Right lung (tissue), 5 donors: Measurements from ENCODE around the gene SLC5A1. TPM values are rescaled to one million over a fixed set of nuclear protein-coding genes. Genes with fewer than 3 reads are reported as not detected.
"Not testable (repeated sequence)": the region's sequence is repeated elsewhere in the genome, so short reads cannot be mapped to it uniquely, and the experiment has no call there.

ENCODE experiments used
- DNase-seq, 2 donors: peaks; one replicate each; pipeline ENCODE4 v3.0.0-alpha.2; 2013
- polyA plus RNA-seq, 5 donors: library from polyadenylated mRNA; unstranded; fragments of 120-200 nt; gene quantifications; one replicate each; pipeline versions ENCODE4 v1.2.1 to v1.2.3, GENCODE V29; 2013; ENCODE audit warnings: inconsistent platforms in 1 of 5, low replicate concordance in 1 of 5; ENCODE audit not compliant: insufficient read length in 5 of 5, insufficient read depth in 1 of 5

SLC5A1 gene
- polyA plus RNA-seq, 5 donors = 0.26 to 0.44 (median 0.37) TPM

DNA sequence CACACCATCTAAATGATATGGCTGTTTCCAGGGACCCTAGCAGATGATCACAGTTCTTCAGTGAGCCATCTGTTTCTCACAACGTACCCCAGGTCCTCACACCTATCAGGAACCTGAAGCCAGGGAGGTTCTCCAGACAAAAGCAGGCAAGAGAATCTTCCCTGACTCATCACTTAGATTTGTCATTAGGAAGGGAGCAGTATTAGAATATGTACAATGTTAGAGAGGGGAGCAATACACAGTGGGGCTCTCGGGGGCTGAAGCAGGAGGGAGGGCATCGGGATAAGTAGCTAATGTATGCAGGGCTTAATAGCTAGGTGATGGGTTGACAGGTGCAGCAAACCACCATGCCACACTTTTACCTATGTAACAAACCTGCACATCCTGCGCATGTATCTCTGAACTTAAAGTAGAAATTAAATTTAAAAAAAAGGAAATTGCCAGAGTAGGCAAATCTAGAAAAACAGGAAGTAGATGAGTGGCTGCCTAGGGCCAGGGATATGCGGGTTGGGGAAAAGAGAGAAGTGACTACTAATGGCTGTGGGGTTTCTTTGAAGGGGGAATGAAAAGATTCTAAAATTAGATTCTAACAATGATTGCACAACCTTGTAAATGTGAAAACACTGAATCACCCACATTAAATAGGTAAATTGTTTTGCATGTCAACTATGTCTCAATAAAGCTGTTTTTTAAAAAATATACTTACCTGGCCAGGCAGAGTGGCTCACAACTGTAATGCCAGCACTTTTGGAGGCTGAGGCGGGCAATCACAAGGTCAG is 101.6 kb downstream of the SLC5A1 start:
- DNase-seq = no peak

DNA sequence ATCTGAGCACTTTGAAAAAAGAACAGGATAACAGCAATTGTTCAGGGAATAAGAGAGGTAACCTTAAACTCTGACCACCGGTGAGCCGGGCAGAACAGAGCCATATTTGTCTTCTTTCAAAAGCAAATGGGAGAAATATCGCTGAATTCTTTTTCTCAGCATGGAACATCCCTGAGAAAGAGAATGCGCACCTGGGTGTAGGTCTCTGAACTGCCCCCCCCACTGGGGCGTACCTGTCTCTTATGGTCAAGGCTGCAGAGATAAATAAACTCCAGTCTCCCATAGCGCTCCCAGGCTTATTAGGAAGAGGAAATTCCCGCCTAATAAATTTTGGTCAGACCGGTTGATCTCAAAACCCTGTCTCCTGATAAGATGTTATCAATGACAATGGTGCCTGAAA is 104.1 kb downstream of the SLC5A1 start:
- not testable (repeated sequence) for DNase-seq

DNA sequence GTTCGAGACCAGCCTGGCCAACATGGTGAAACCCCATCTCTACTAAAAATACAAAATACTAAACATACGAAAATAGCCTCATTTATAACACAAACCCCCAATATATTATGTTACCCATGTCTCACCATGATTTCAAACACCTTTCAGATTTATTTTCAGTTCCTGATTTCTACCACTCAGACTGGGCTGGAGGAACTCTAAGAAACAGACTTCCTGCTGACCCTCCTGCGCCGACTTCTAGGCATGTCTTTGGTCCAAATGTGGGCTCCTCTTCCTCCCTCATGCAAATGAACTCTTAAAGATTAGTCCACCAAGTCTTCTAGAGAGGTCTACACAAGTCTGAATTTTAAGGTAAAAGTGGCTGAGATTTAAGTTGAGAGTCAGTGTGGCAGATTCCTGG is 105.3 kb downstream of the SLC5A1 start:
- DNase-seq = not testable (repeated sequence)

DNA sequence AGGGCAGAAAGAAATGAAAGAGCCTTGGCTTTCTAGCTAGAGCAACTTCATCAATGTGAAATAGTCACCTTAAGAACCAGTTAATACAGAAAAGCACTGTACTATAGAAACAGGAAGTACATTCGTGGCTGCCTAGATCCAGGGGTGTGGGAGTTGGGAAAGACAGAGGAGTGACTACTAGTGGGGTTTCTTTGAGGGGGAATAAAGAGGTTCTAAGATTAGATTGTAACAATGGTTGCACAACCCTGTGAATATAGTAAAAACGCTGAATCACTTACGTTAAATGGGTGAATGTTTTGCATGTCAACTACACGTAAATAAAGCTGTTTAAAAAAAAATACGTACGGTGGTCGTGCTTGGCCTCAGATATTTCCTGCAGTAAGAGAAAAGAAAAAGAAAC is 107.6 kb downstream of the SLC5A1 start:
- DNase-seq = not testable (repeated sequence)

DNA sequence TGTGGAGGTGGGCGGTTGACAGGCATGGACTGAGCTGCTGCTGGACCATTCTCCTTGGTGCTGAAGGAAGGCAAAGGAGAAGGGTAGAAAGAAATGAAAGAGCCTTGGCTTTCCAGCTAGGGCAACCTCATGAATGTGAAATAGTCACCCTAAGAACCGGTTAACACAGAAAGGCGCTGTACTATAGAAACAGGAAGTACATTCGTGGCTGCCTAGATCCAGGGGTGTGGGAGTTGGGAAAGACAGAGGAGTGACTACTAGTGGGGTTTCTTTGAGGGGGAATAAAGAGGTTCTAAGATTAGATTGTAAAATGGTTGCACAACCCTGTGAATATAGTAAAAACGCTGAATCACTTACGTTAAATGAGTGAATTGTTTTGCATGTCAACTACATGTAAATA is 108.6 kb downstream of the SLC5A1 start:
- DNase-seq = not testable (repeated sequence)

DNA sequence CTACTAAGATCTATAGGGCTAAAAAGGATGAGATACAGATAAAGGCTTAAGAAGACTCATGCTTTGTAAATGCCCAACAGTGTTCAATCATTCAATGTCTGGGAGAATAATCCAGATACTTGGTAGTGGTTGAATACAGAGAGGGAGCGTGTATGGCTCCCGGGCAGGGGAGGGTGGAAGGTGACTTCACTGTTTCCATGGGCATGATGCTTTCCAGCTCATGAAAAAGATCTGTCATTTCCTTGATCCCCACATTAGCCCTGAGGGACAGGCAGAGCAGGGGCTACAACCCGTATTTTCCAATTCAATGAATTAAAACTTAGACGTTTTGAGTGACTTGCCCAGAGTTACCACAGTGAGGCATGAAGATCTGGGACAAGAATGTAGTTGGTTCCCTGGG is 111.7 kb downstream of the SLC5A1 start:
- DNase-seq = not testable (repeated sequence)

DNA sequence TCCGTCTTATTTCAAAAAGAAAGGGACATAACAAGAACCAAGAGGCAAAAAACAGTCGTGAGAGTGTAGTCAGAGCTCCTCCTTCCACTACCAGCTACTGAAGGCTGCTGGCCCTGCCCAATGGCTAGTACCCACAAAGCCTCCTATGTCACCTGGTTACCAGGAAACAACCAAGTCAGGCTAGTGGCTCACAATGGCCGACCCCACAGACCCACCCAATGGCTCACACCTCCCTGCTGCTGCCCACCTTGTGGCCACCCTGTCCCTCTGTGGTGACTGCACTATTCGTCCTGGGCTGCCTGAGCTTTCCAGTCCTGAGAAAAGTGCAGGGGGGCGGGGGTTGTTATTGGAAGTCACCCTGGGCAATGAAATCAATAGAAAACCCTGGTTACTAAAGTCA is 114.6 kb downstream of the SLC5A1 start:
- DNase-seq = not testable (repeated sequence)

DNA sequence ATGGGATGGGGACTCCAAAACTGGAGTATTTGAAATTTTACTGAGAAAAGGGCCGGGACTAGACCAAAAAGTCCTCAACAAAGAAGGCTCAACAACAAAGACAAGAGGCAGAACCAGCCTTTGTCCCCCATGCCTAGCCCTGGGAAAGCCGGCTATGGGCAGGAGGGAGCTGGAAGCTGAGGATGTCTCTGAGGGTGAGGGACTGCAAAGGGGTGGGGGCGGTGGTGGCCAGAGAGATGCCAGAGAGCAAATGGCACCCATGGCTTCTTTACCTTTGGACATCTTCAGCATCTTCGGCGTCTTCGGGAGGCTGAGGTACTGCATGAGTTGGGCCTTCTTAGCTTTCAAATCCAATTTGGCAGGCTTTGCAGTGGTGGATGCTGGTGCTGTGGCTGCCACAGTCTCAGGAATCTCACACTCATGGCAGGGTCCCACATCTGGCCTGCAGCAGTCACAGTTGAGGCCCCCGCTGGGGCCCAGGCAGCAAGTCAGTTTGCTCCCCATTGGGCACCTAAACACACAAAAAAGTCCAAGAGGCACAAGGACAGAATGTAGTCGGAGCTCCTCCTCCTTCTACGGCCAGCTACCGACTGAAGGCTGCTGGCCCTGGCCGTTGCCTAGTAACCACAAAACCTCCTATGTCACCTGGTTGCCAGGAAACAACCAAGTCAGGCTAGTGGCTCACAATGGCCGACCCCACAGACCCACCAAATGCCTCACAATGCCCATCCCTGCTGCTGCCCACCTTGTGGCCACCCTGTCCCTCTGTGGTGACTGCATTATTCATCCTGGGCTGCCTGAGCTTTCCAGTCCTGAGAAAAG is 115.9 kb downstream of the SLC5A1 start, which contains the start of gene C22orf42:
Gene C22orf42, minus strand, starts transcription at position 592 of the 822 bp plus-strand sequence. Its CDS starts 88 bp downstream, at position 504.
- DNase-seq = no peak

DNA sequence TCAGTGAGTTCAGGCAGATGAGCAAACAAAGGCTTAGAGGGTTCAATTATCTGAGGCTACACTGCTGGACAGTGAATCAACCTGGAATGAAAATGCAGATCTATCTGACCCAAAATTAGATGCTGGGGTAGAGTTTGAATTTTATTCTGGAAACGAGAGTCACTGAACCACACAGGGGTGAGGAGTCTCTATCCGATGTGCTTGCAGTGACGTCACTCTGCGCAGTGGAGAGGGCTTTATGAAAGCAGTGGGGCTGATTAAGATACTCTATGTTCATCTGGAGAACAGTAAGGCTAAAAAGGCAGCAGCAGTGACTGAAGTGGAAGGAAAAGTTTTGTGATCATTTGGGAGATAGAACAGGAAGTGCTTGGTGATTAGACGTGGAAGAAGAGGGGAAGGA is 117.3 kb downstream of the SLC5A1 start:
- not testable (repeated sequence) for DNase-seq

Other genes starting within 250 kb of the SLC5A1 start
- gene YWHAH, start 98.7 kb upstream of the SLC5A1 start, polyA plus RNA-seq = 100 to 1,000 TPM in 4 of 5 donors, 10 to 100 TPM in 1; 89.4 to 125 (median 114) TPM
- gene C22orf42, start 116.0 kb downstream of the SLC5A1 start, polyA plus RNA-seq = under 1 TPM in 1 of 5 donors, not detected in 4; 0.39 TPM
- gene RFPL2, start 161.8 kb downstream of the SLC5A1 start, polyA plus RNA-seq = not detected
- 1 to 10 TPM in 1 of 5 donors, under 1 TPM in 4; 0.53 to 1.9 (median 0.91) TPM for gene SLC5A4, start 212.1 kb downstream of the SLC5A1 start, polyA plus RNA-seq